ENCODE results near the gene C5orf47. TPM values are rescaled to one million over a fixed set of nuclear protein-coding genes. Genes with fewer than 3 reads are reported as not detected.

C5orf47 gene
- total and polyA plus RNA-seq, 2 of the 4 experiments (the other 2 are of a cell fraction) = not detected

DNA sequence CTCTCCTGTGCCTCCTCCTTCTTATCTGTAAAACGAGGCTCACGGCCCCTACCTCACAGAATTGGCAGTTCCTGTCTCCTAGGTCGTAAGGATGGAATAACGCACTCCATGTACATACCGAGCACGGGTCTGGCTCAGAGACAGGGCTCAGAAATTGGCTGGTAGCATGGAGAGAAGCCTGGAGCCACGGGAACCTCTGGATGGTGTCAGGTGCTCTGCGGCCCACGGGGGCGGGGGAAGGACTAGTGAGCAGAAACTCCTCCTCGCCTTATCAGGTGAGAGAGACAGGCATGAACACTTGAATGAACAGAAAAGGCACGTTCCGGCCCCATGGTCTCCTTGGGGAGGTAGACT is 15.4 kb upstream of the C5orf47 start:
- H3K9me3 ChIP-seq (ENCODE audit: control insufficient read depth, insufficient read depth, low read length) = no peaks in the 10 kb centered on the region
- peak overlapping the region; percentile 49 for H3K9ac ChIP-seq (ENCODE audit: low read depth, low read length)
- H2BK15ac ChIP-seq (ENCODE audit: low read depth, low read length) = no peak overlapping the region
- no peaks in the 10 kb centered on the region for H3K36me3 ChIP-seq (ENCODE audit: control insufficient read depth, insufficient read depth, low read length)
- in situ Hi-C loops (cut with MboI; ENCODE audit: low sequenced_read_pairs) = loop anchor here (5.0 to 10.0 kb wide), 3 partner anchors 341 to 679 kb away; partner anchors contain the start of gene BOD1
- intact Hi-C loops (cut with micrococcal nuclease) = loop anchor here (1.0 to 10.0 kb wide), 7 partner anchors 85 to 807 kb away; partner anchors contain the start of gene CPEB4
- no peaks in the 10 kb centered on the region for H4K20me1 ChIP-seq (ENCODE audit: insufficient read depth, low read length)
- H3K4me1 ChIP-seq (ENCODE audit: control insufficient read depth, insufficient read depth, low read length) = peaks cover 13% of the 10 kb centered on the region
- H3K23ac ChIP-seq (ENCODE audit: low read depth, low read length) = peak overlapping the region; percentile 70; the same call in 1 of the 2 replicates
- CTCF ChIA-PET = interaction anchor here (0.6 to 1.5 kb wide), 12 partner anchors 11 to 358 kb away, joined by 3 to 12 read pairs (median 4); partner anchors contain the start of gene BOD1
- H3K79me1 ChIP-seq (ENCODE audit: low read depth in 1 of 2, low read length in 2 of 2) = no peaks in the 10 kb centered on the region
- H3K56ac ChIP-seq (ENCODE audit: extremely low read depth, insufficient read depth, low read length) = no peak overlapping the region
- no peak overlapping the region for H2BK5ac ChIP-seq (ENCODE audit: low read depth, low read length, poor library complexity, severe bottlenecking)
- H2AK9ac ChIP-seq (replicated peaks; ENCODE audit: low read depth, low read length, poor library complexity) = peak overlapping the region; percentile 77
- no peak overlapping the region for H2BK20ac ChIP-seq (ENCODE audit: low read depth, low read length)
- H3K27ac ChIP-seq (ENCODE audit: insufficient read depth, low read length) = no peak overlapping the region
- POLR2A ChIA-PET (ENCODE audit: unreplicated experiment) = no interaction called here
- no peak for TF ChIP-seq MAFK (IDR thresholded peaks at IDR 0.05; ENCODE audit: low read depth, low read length)
- TF ChIP-seq RAD21 (IDR thresholded peaks at IDR 0.05; ENCODE audit: low read length) = no peak
- BruUV-seq (replicated peaks) = no TSS peak
- H3K9me1 ChIP-seq (ENCODE audit: insufficient read depth, low read length) = no peaks in the 10 kb centered on the region; the same call in 1 of the 2 replicates
- H4K8ac ChIP-seq (ENCODE audit: low read depth in 2 of 2, low read length in 2 of 2) = 0 out of 4 replicates have a peak overlapping the region, but pooled peaks of 1 of the 2 experiments have one; percentile 34
- dilution Hi-C loops (cut with HindIII; ENCODE audit: low sequenced_read_pairs, unreplicated experiment) = no loop called here
- peak overlapping the region; percentile 21; the same call in 1 of the 2 replicates for H3K14ac ChIP-seq (replicated peaks; ENCODE audit: low read depth, low read length)
- no peak overlapping the region for H3K18ac ChIP-seq (ENCODE audit: low read depth, low read length)
- no peak overlapping the region for H4K5ac ChIP-seq (ENCODE audit: low read depth, low read length)
- no peak overlapping the region for H2AK5ac ChIP-seq (ENCODE audit: low read depth, low read length)
- DNase-seq (no peak), ATAC-seq (ENCODE audit: low read depth) (0 out of 2 replicates have a peak, but pooled peaks have one; percentile 1)
- WGBS, 2 experiments (ENCODE audit: extremely low coverage in 2 of 2, insufficient read length in 1 of 2) = 16% methylated on average over 5 of the region's 13 CpGs; no CpG with 5 or more reads in 1 of the 2 experiments
- H2AFZ ChIP-seq (replicated peaks; ENCODE audit: low read length, poor library complexity) = peak overlapping the region; percentile 92
- H3K4ac ChIP-seq (ENCODE audit: low read depth, low read length) = no peak overlapping the region
- peak overlapping the region; percentile 53 for H2BK120ac ChIP-seq (ENCODE audit: low read depth, low read length)
- H3K4me2 ChIP-seq (ENCODE audit: low read depth, low read length) = peak overlapping the region; percentile 82
- H4K91ac ChIP-seq (ENCODE audit: insufficient read depth, low read depth, low read length) = no peak overlapping the region
- H3K27me3 ChIP-seq (ENCODE audit: control insufficient read depth, insufficient read depth, low read length) = no peaks in the 10 kb centered on the region; the same call in 1 of the 2 replicates
- H3K4me3 ChIP-seq (ENCODE audit: insufficient read depth, low read depth, low read length) = peak overlapping the region; percentile 36

Data from IMR-90 (cell line).